Skeletal muscle satellite cell (primary cell): Measurements from ENCODE around the gene HNRNPUL2.
"Not testable (repeated sequence)": the region's sequence is repeated elsewhere in the genome, so short reads cannot be mapped to it uniquely, and the experiment has no call there.

Source experiments
- H3K27me3 ChIP-seq: 2 replicates; pipeline ENCODE4 v1.7.0; 2013; ENCODE audit warnings: low read length; ENCODE audit not compliant: control insufficient read depth, insufficient read depth
- H3K36me3 ChIP-seq: 2 replicates; pipeline ENCODE4 v1.7.0; 2013; ENCODE audit warnings: mild to moderate bottlenecking, control low read depth, low read length; ENCODE audit not compliant: insufficient read depth
- H3K4me1 ChIP-seq: 2 replicates; pipeline ENCODE4 v1.7.0; 2013; ENCODE audit warnings: low read length; ENCODE audit not compliant: control insufficient read depth, insufficient read depth
- H3K4me2 ChIP-seq: 2 replicates; pipeline ENCODE4 v1.7.0; 2013; ENCODE audit warnings: mild to moderate bottlenecking, low read length
- H3K4me3 ChIP-seq: 2 replicates; pipeline ENCODE4 v1.7.0; 2013; ENCODE audit warnings: low read length
- H3K9ac ChIP-seq: 2 replicates; pipeline ENCODE4 v1.7.0; 2013; ENCODE audit warnings: mild to moderate bottlenecking, low read depth, low read length, moderate library complexity
- H3K9me3 ChIP-seq: replicated peaks from 2 replicates; pipeline ENCODE4 v1.7.0; 2013; ENCODE audit warnings: mild to moderate bottlenecking, control low read depth, low read length

The HNRNPUL2 gene

DNA sequence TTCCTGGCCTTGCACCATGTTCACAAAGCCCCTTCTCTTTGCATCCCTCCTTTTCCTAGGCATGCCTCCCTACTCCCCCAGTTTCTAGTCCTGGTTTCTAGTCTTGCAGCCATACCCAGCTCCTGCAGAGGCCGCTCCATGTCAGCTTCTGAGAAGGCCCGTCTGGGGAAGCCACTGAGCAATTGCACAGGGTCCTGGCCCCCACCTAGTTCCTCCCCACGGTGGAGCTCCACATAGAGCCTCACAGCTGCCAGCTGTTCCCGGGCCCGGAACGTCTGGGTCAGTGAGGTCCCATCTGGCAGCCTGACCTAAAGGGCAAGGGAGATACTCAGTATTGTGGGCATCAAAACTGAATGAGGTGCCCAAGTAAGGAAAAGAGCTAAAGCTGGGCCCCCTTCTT is 50.6 kb downstream of the HNRNPUL2 start:
- H3K4me2 ChIP-seq: no peak overlapping the region
- no peak overlapping the region for H3K4me3 ChIP-seq
- H3K9me3 ChIP-seq: no peaks in the 10 kb centered on the region
- H3K4me1 ChIP-seq: peaks cover 38% of the 10 kb centered on the region
- no peak overlapping the region for H3K9ac ChIP-seq
- peaks cover 21% of the 10 kb centered on the region for H3K36me3 ChIP-seq
- H3K27me3 ChIP-seq: no peaks in the 10 kb centered on the region

GRCh38 chr11:62675415-62675814 is 51.8 kb downstream of the HNRNPUL2 start:
- not testable (repeated sequence) for H3K4me3 ChIP-seq, H3K27me3 ChIP-seq, H3K9me3 ChIP-seq, H3K4me2 ChIP-seq, H3K9ac ChIP-seq
- Histone ChIP-seq H3K36me3 (peaks cover 21% of the 10 kb centered on the region), H3K4me1 (peaks cover 36% of the 10 kb centered on the region)

DNA sequence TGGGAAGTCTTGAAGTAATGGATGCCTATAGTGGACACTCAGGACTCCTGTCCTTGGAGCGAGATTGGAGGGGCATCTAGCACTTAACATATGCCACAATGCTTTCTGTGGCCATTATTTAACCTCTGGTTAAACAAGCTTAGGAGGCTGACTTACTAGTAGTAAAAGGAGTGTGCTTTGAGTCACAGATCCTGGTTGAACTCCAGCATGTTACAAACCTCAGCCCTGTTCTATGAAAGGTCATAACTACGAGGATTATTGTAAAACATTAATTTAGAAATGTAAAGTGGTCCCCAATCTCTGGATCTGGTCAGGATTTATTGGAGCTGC is 54.1 kb downstream of the HNRNPUL2 start:
- peak overlapping the region; percentile 8 for H3K9ac ChIP-seq
- H3K9me3 ChIP-seq: no peaks in the 10 kb centered on the region
- peak overlapping the region; percentile 97 for H3K4me2 ChIP-seq
- H3K4me1 ChIP-seq: peaks cover 32% of the 10 kb centered on the region
- peak overlapping the region; percentile 92 for H3K4me3 ChIP-seq
- no peaks in the 10 kb centered on the region for H3K27me3 ChIP-seq
- H3K36me3 ChIP-seq: peaks cover 21% of the 10 kb centered on the region

GRCh38 chr11:62671608-62672389 is 55.5 kb downstream of the HNRNPUL2 start, which contains the start of the genes LBHD1 and UQCC3:
Gene LBHD1 (minus strand): TSS chr11:62672267. CDS start chr11:62670031, 2,236 bp downstream.
Gene UQCC3 (plus strand): TSS chr11:62671673. CDS start chr11:62671746, 73 bp downstream.
- Histone ChIP-seq H3K4me1 (peaks cover 30% of the 10 kb centered on the region), H3K4me2 (peak within 1 kb of the TSS; percentile 97)

DNA sequence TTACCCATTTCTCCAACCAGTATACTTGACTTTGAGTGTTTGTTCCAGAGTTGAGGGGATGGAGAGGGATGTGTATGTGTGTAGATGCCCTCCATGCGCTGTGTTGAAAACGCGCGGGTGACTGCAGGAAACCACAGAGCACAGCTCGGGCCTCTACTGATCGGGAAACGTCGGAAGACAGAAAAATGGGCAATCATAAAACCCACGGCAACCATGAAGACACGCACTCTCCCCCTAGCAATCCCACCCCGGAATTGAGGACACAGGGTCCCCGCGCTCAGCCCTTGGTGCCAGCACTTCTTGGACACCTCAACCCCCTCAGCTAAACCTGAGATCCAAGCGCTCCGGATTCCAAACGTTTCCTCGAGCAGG is 56.0 kb downstream of the HNRNPUL2 start:
- H3K36me3 ChIP-seq: peaks cover 28% of the 10 kb centered on the region
- peaks cover 36% of the 10 kb centered on the region for H3K4me1 ChIP-seq

More at GRCh38 chr11:62671608-62672389, 55.5 kb downstream of the HNRNPUL2 start, which contains the start of the genes LBHD1 and UQCC3:
- H3K4me3 ChIP-seq: peak within 1 kb of the TSS; percentile 92
- H3K36me3 ChIP-seq: peaks cover 27% of the 10 kb centered on the region
- peak within 1 kb of the TSS; percentile 92 for H3K9ac ChIP-seq
- H3K9me3 ChIP-seq: no peaks in the 10 kb centered on the region
- H3K27me3 ChIP-seq: no peaks in the 10 kb centered on the region

GRCh38 chr11:62669420-62670161 is 57.7 kb downstream of the HNRNPUL2 start:
- Histone ChIP-seq H3K4me2 (peak overlapping the region; percentile 6), H3K36me3 (peaks cover 27% of the 10 kb centered on the region), H3K4me1 (peaks cover 38% of the 10 kb centered on the region), H3K9ac (no peak overlapping the region), H3K9me3 (no peaks in the 10 kb centered on the region), H3K4me3 (no peak overlapping the region), H3K27me3 (no peaks in the 10 kb centered on the region)

More for the DNA sequence above, 56.0 kb downstream of the HNRNPUL2 start:
- Histone ChIP-seq H3K4me3 (peak overlapping the region; percentile 92), H3K4me2 (peak overlapping the region; percentile 97), H3K9me3 (no peaks in the 10 kb centered on the region), H3K27me3 (no peaks in the 10 kb centered on the region), H3K9ac (peak overlapping the region; percentile 92)

- no peak overlapping the region for H3K4me3 ChIP-seq
- H3K36me3 ChIP-seq: peaks cover 29% of the 10 kb centered on the region
- peak overlapping the region; percentile 97 for H3K4me2 ChIP-seq
- H3K27me3 ChIP-seq: no peaks in the 10 kb centered on the region
- no peaks in the 10 kb centered on the region for H3K9me3 ChIP-seq
- peaks cover 28% of the 10 kb centered on the region for H3K4me1 ChIP-seq
- peak overlapping the region; percentile 95 for H3K9ac ChIP-seq
Observed at GRCh38 chr11:62667460-62667859, 59.8 kb downstream of the HNRNPUL2 start.

- Histone ChIP-seq H3K27me3 (no peaks in the 10 kb centered on the region), H3K9ac (peak overlapping the region; percentile 95), H3K9me3 (no peaks in the 10 kb centered on the region), H3K4me1 (peaks cover 25% of the 10 kb centered on the region), H3K4me2 (peak overlapping the region; percentile 97), H3K4me3 (peak overlapping the region; percentile 81), H3K36me3 (peaks cover 30% of the 10 kb centered on the region)
Observed at GRCh38 chr11:62666259-62666926, 60.9 kb downstream of the HNRNPUL2 start.

- Histone ChIP-seq H3K4me1 (peaks cover 22% of the 10 kb centered on the region), H3K4me2 (peak overlapping the region; percentile 97), H3K36me3 (peaks cover 30% of the 10 kb centered on the region), H3K9ac (peak overlapping the region; percentile 95), H3K27me3 (no peaks in the 10 kb centered on the region), H3K4me3 (peak overlapping the region; percentile 81), H3K9me3 (no peaks in the 10 kb centered on the region)
Observed at GRCh38 chr11:62665599-62666258, 61.5 kb downstream of the HNRNPUL2 start.

DNA sequence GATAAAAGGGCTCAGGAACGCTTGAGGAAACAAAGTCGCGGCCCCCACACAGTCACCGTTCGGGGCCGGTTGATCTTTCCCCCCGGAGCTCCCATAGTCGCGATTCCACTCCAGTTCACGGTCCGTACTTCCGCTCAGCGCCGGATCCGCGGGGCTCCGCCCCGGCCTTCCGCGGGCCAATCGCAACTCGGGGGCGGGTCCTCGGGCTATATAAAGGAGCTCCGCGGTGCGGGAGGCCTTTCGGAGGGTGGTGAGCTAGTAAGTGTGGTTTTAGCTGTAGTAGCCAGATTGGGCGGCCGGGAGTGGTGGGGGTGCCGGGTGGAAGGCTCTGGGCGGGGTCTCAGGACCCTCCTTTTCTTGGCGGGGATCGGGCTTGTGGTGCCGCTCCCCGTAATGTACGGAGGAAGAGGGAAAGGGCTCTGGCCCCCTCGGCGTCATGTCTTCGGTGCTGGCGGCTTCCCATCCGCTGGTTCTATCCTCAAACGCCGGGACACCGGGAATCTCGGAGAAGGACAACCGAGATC is 62.1 kb downstream of the HNRNPUL2 start, which contains the start of the genes C11orf98 and CSKMT:
Gene C11orf98 (minus strand): TSS at position 136 of the 524 bp plus-strand sequence. CDS start 41 bp downstream, at position 95.
Gene CSKMT (plus strand): TSS at position 238 of the 524 bp plus-strand sequence. CDS start 568 bp downstream, outside the sequence.
- no peaks in the 10 kb centered on the region for H3K9me3 ChIP-seq
- peak within 1 kb of the TSS; percentile 81 for H3K4me3 ChIP-seq
- H3K4me1 ChIP-seq: peaks cover 22% of the 10 kb centered on the region
- peaks cover 30% of the 10 kb centered on the region for H3K36me3 ChIP-seq
- peak within 1 kb of the TSS; percentile 95 for H3K9ac ChIP-seq
- no peaks in the 10 kb centered on the region for H3K27me3 ChIP-seq
- peak within 1 kb of the TSS; percentile 97 for H3K4me2 ChIP-seq
